H9 (cell line): ENCODE measurements around the gene MYH7. TPM values are rescaled to one million over a fixed set of nuclear protein-coding genes. Genes with fewer than 3 reads are reported as not detected.
A peak's percentile ranks its signal among the peaks of the same experiment; 100 is the strongest.

Experiments
- DNase-seq: peaks from one replicate; pipeline ENCODE4 v3.0.0-alpha.2; 2017
- H2AFZ ChIP-seq: one replicate; pipeline ENCODE4 v1.6.1; 2013; ENCODE audit warnings: mild to moderate bottlenecking, low read length, control low read depth, moderate library complexity
- H2AK5ac ChIP-seq: 2 replicates; pipeline ENCODE4 v1.6.1; 2013; ENCODE audit warnings: low read length, control low read depth, mixed read lengths; ENCODE audit not compliant: insufficient read length
- H2BK120ac ChIP-seq: one replicate; pipeline ENCODE4 v1.6.1; 2013; ENCODE audit warnings: low read depth, mild to moderate bottlenecking, low read length, control low read depth, inconsistent platforms; ENCODE audit not compliant: poor library complexity, severe bottlenecking
- H2BK12ac ChIP-seq: 2 replicates; pipeline ENCODE4 v1.6.1; 2013; ENCODE audit warnings: low read length, control low read depth, mixed read lengths, low read depth; ENCODE audit not compliant: insufficient read length
- H2BK15ac ChIP-seq: 2 replicates; pipeline ENCODE4 v1.6.1; 2013; ENCODE audit warnings: low read depth, low read length, control low read depth
- H2BK20ac ChIP-seq: one replicate; pipeline ENCODE4 v1.6.1; 2013; ENCODE audit warnings: low read depth, mild to moderate bottlenecking, low read length, control low read depth, inconsistent platforms; ENCODE audit not compliant: poor library complexity, severe bottlenecking
- H2BK5ac ChIP-seq: 2 replicates; pipeline ENCODE4 v1.6.1; 2013; ENCODE audit warnings: low read length, control low read depth, mixed read lengths; ENCODE audit not compliant: insufficient read length
- H3K14ac ChIP-seq: 2 replicates; pipeline ENCODE4 v1.6.1; 2013; ENCODE audit warnings: low read length, control low read depth; ENCODE audit not compliant: insufficient read depth
- H3K18ac ChIP-seq: 2 replicates; pipeline ENCODE4 v1.6.1; 2013; ENCODE audit warnings: low read depth, mild to moderate bottlenecking, mixed read lengths, low read length, control low read depth; ENCODE audit not compliant: insufficient read length
- H3K23ac ChIP-seq: 2 replicates; pipeline ENCODE4 v1.6.1; 2013; ENCODE audit warnings: low read length, control low read depth, mixed read lengths, low read depth; ENCODE audit not compliant: insufficient read length
- H3K23me2 ChIP-seq: 2 replicates; pipeline ENCODE4 v1.6.1; 2013; ENCODE audit warnings: low read depth, mild to moderate bottlenecking, mixed read lengths, low read length, control low read depth; ENCODE audit not compliant: insufficient read length, poor library complexity, severe bottlenecking
- H3K27ac ChIP-seq: 2 replicates; pipeline ENCODE4 v1.5.1; 2013; ENCODE audit warnings: low read length, control low read depth, mixed read lengths, low read depth; ENCODE audit not compliant: insufficient read length
- H3K27me3 ChIP-seq: 2 replicates; pipeline ENCODE4 v1.6.1; 2013; ENCODE audit warnings: low read length, control low read depth, inconsistent platforms; ENCODE audit not compliant: insufficient read depth
- H3K4ac ChIP-seq: 2 replicates; pipeline ENCODE4 v1.6.1; 2013; ENCODE audit warnings: low read depth, mild to moderate bottlenecking, control low read depth, inconsistent platforms, low read length, moderate library complexity
- H3K4me1 ChIP-seq: 2 replicates; pipeline ENCODE4 v1.6.1; 2013; ENCODE audit warnings: low read length, control low read depth, inconsistent platforms; ENCODE audit not compliant: insufficient read depth
- H3K4me2 ChIP-seq: 2 replicates; pipeline ENCODE4 v1.6.1; 2013; ENCODE audit warnings: low read length, control low read depth, mixed read lengths; ENCODE audit not compliant: insufficient read length, insufficient read depth
- H3K56ac ChIP-seq: 2 replicates; pipeline ENCODE4 v1.6.1; 2013; ENCODE audit warnings: low read depth, mild to moderate bottlenecking, mixed read lengths, low read length, control low read depth; ENCODE audit not compliant: insufficient read length
- H3K79me1 ChIP-seq: 2 replicates; pipeline ENCODE4 v1.6.1; 2013; ENCODE audit warnings: low read depth, mild to moderate bottlenecking, moderate library complexity, low read length, control low read depth, inconsistent platforms; ENCODE audit not compliant: insufficient read depth, poor library complexity, severe bottlenecking
- H3K79me2 ChIP-seq: 2 replicates; pipeline ENCODE4 v1.6.1; 2013; ENCODE audit warnings: low read length, control low read depth, inconsistent platforms; ENCODE audit not compliant: insufficient read depth
- H3K9ac ChIP-seq: 2 replicates; pipeline ENCODE4 v1.6.1; 2013; ENCODE audit warnings: low read length, control low read depth, mixed read lengths; ENCODE audit not compliant: insufficient read length; ENCODE audit errors: extremely low read depth
- H3K9me3 ChIP-seq: one replicate; pipeline ENCODE4 v1.6.1; 2013; ENCODE audit warnings: low read depth, low read length, inconsistent platforms; ENCODE audit not compliant: control insufficient read depth
- H3T11ph ChIP-seq: one replicate; pipeline ENCODE4 v1.6.1; 2013; ENCODE audit warnings: mild to moderate bottlenecking, low read length, control low read depth, inconsistent platforms
- H4K20me1 ChIP-seq: one replicate; pipeline ENCODE4 v1.6.1; 2013; ENCODE audit not compliant: control insufficient read depth, insufficient read length, insufficient read depth
- H4K5ac ChIP-seq: 2 replicates; pipeline ENCODE4 v1.6.1; 2013; ENCODE audit warnings: low read depth, mild to moderate bottlenecking, mixed read lengths, low read length, control low read depth; ENCODE audit not compliant: insufficient read length
- H4K8ac ChIP-seq: replicated peaks from 2 replicates; pipeline ENCODE4 v1.6.1; 2013; ENCODE audit warnings: low read length, control low read depth, mixed read lengths, low read depth; ENCODE audit not compliant: insufficient read length
- H4K91ac ChIP-seq: 2 replicates; pipeline ENCODE4 v1.6.1; 2013; ENCODE audit warnings: low read depth, mild to moderate bottlenecking, moderate library complexity, mixed read lengths, low read length, control low read depth; ENCODE audit not compliant: insufficient read length
- H3K27ac Mint-ChIP-seq, 3 experiments: 2 replicates in 2 of 3; 3 replicates in 1 of 3; pipeline ENCODE4 v1.8.0; 2020 to 2021; ENCODE audit warnings: mixed read lengths in 3 of 3, mild to moderate bottlenecking in 1 of 3, moderate library complexity in 1 of 3
- H3K27me3 Mint-ChIP-seq: 2 replicates; pipeline ENCODE4 v1.8.0; 2021; ENCODE audit warnings: low read depth, mild to moderate bottlenecking, moderate library complexity, mixed read lengths
- H3K36me3 Mint-ChIP-seq, 3 experiments: 2 replicates in 2 of 3; 3 replicates in 1 of 3; pipeline ENCODE4 v1.8.0; 2020 to 2021; ENCODE audit warnings: low read depth in 3 of 3, mixed read lengths in 3 of 3; ENCODE audit not compliant: insufficient read depth in 1 of 3
- H3K4me1 Mint-ChIP-seq, 2 experiments: 2 replicates each; pipeline ENCODE4 v1.8.0; 2020; ENCODE audit warnings: mixed read lengths in 2 of 2
- H3K4me3 Mint-ChIP-seq, 2 experiments: 2 replicates in 1 of 2; 3 replicates in 1 of 2; pipeline ENCODE4 v1.8.0; 2020 to 2021; ENCODE audit warnings: mild to moderate bottlenecking in 2 of 2, mixed read lengths in 2 of 2, moderate library complexity in 1 of 2
- H3K9me3 Mint-ChIP-seq, 2 experiments: 2 replicates in 1 of 2; 3 replicates in 1 of 2; pipeline ENCODE4 v1.8.0; 2020; ENCODE audit warnings: mild to moderate bottlenecking in 2 of 2, mixed read lengths in 2 of 2, moderate library complexity in 1 of 2
- WGBS: extraction: QIAGEN DNeasy Blood & Tissue Kit; methylation state at CpG from one replicate; pipeline ENCODE4 v1.1.7; 2013; ENCODE audit warnings: missing lambda C conversion rate, low lambda C conversion rate, mixed read lengths; ENCODE audit not compliant: insufficient read length; ENCODE audit errors: extremely low coverage; 5-methylcytosine and 5-hydroxymethylcytosine counted together
- total RNA-seq: library from RNA; stranded (reverse); gene quantifications from 2 replicates; pipeline ENCODE4 v1.2.1, GENCODE V29; 2021
- TF ChIP-seq, protein P1 (sequence below): fragments of 200-600 bp; sonication (generic); conservative IDR thresholded peaks from 3 replicates; pipeline ENCODE4 v1.8.0; 2021; ENCODE audit warnings: antibody characterized with exemption, mild to moderate bottlenecking

Gene MYH7
- total RNA-seq, 1 experiment from 2014 or later: not detected

DNA sequence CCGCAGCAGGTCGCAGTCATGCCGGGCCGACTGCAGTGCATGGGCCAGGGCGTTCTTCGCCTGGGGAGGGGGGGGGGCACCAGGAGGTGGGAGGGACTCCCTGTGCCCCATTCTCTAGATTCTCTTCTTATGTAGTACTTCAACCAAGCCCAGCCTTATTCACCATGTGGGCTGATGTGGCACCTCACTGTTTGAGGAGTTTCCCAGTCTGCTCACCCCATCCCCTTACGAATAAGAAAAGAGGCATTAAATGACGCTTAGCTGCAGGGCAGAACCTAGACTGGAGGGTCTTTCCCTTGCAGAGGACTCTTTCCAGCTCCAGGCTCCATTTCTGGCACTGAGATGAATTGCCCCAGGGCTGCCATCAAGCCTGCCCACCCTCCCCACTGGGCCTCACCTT, 46.5 kb downstream of the MYH7 start:
- H3K4ac ChIP-seq: no peak overlapping the region
- DNase-seq: no peak

More for the DNA sequence above, 46.5 kb downstream of the MYH7 start:
- Histone ChIP-seq H4K5ac (no peak overlapping the region), H2BK120ac (no peak overlapping the region), H3K4me2 (no peak overlapping the region), H3K56ac (no peak overlapping the region), H4K8ac (no peak overlapping the region), H3K23me2 (no peaks in the 10 kb centered on the region), H3T11ph (no peak overlapping the region), H3K79me2 (no peaks in the 10 kb centered on the region), H2BK20ac (no peak overlapping the region), H3K14ac (no peak overlapping the region), H4K20me1 (no peaks in the 10 kb centered on the region), H3K27ac (no peak overlapping the region), H3K79me1 (no peaks in the 10 kb centered on the region), H3K27me3 (no peaks in the 10 kb centered on the region), H3K4me1 (peaks cover 3% of the 10 kb centered on the region; the same call in 1 of the 2 replicates), H2BK5ac (no peak overlapping the region), H2BK12ac (no peak overlapping the region), H2AFZ (no peak overlapping the region), H4K91ac (no peak overlapping the region), H2AK5ac (no peak overlapping the region), H3K9me3 (no peaks in the 10 kb centered on the region), H3K23ac (no peak overlapping the region), H3K9ac (no peak overlapping the region), H2BK15ac (no peak overlapping the region), H3K18ac (no peak overlapping the region)
- Mint-ChIP-seq H3K27ac (peak overlapping the region in 1 of 3 experiments; percentile 73; a peak in 1 of 7 replicates), H3K4me3 (no peak overlapping the region), H3K4me1 (peaks cover 16 to 17% of the 10 kb centered on the region in 2 experiments), H3K9me3 (0 out of 5 replicates have a peak, but pooled peaks cover 0 to 3% of the 10 kb centered on the region in 2 experiments), H3K27me3 (peaks cover 52% of the 10 kb centered on the region), H3K36me3 (no peaks in the 10 kb centered on the region; a peak in 1 of 7 replicates)
- TF ChIP-seq, protein P1, sequence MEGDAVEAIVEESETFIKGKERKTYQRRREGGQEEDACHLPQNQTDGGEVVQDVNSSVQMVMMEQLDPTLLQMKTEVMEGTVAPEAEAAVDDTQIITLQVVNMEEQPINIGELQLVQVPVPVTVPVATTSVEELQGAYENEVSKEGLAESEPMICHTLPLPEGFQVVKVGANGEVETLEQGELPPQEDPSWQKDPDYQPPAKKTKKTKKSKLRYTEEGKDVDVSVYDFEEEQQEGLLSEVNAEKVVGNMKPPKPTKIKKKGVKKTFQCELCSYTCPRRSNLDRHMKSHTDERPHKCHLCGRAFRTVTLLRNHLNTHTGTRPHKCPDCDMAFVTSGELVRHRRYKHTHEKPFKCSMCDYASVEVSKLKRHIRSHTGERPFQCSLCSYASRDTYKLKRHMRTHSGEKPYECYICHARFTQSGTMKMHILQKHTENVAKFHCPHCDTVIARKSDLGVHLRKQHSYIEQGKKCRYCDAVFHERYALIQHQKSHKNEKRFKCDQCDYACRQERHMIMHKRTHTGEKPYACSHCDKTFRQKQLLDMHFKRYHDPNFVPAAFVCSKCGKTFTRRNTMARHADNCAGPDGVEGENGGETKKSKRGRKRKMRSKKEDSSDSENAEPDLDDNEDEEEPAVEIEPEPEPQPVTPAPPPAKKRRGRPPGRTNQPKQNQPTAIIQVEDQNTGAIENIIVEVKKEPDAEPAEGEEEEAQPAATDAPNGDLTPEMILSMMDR: no peak
- no CpG with 5 or more reads among the region's 8 CpGs for WGBS
